OCI-LY7 (cell line): ENCODE data around the gene CRYZ. TPM values are rescaled to one million over a fixed set of nuclear protein-coding genes. Genes with fewer than 3 reads are reported as not detected.

Source experiments
- BruUV-seq: library from RNA; stranded (reverse); fragments of 400-500 nt; replicated peaks from 2 replicates; lab custom pipeline; 2021; lab: Mats Ljungman, UMichigan
- CTCF ChIA-PET: fragments of 300-600 bp; sonication (Branson Sonifier 250); formaldehyde crosslinking; loops from one replicate; lab custom pipeline; 2022; ENCODE audit warnings: antibody characterized with exemption; ENCODE audit not compliant: unreplicated experiment; lab: Charles Lee
- POLR2A ChIA-PET: fragments of 300-600 bp; sonication (Branson Sonifier 250); formaldehyde crosslinking; loops from one replicate; lab custom pipeline; 2022; ENCODE audit warnings: antibody characterized with exemption; lab: Charles Lee
- DNase-seq: peaks from one replicate; pipeline ENCODE4 v3.0.0-alpha.2; 2015; ENCODE audit warnings: low spot score
- H2AFZ ChIP-seq: fragments of 200-600 bp; sonication (generic), shearing (Covaris generic); 2 replicates; pipeline ENCODE4 v1.6.1; 2014; ENCODE audit warnings: mild to moderate bottlenecking, antibody characterized with exemption, low read length, moderate library complexity
- H3K27ac ChIP-seq: fragments of 200-600 bp; sonication (generic); 2 replicates; pipeline ENCODE4 v1.5.1; 2014; ENCODE audit warnings: mixed run types, low read depth, mild to moderate bottlenecking, moderate library complexity, low read length, inconsistent platforms; ENCODE audit not compliant: poor library complexity, severe bottlenecking
- H3K36me3 ChIP-seq: fragments of 200-600 bp; sonication (generic); 2 replicates; pipeline ENCODE4 v1.6.1; 2014; ENCODE audit warnings: mild to moderate bottlenecking, antibody characterized with exemption, low read length, moderate library complexity, mixed read lengths; ENCODE audit not compliant: insufficient read depth
- H3K4me1 ChIP-seq: fragments of 200-600 bp; sonication (generic); 2 replicates; pipeline ENCODE4 v1.5.1; 2014; ENCODE audit warnings: mild to moderate bottlenecking, low read length; ENCODE audit not compliant: insufficient read depth, poor library complexity, severe bottlenecking
- H3K4me2 ChIP-seq: fragments of 200-600 bp; sonication (generic); 2 replicates; pipeline ENCODE4 v1.6.1; 2014; ENCODE audit warnings: mild to moderate bottlenecking, low read length
- H3K4me3 ChIP-seq: fragments of 200-600 bp; sonication (generic); 2 replicates; pipeline ENCODE4 v1.5.1; 2014; ENCODE audit warnings: mild to moderate bottlenecking, low read depth, low read length; ENCODE audit not compliant: poor library complexity, severe bottlenecking
- H3K79me2 ChIP-seq: fragments of 200-600 bp; sonication (generic); 2 replicates; pipeline ENCODE4 v1.6.1; 2016; ENCODE audit warnings: low read depth, mild to moderate bottlenecking, low read length, moderate library complexity, mixed read lengths; ENCODE audit not compliant: insufficient read depth
- H3K9me2 ChIP-seq: fragments of 200-600 bp; sonication (generic); 2 replicates; pipeline ENCODE4 v1.6.1; 2016; ENCODE audit warnings: mild to moderate bottlenecking, low read length, mixed read lengths; ENCODE audit not compliant: insufficient read depth
- H3K9me3 ChIP-seq: fragments of 200-600 bp; sonication (generic); 2 replicates; pipeline ENCODE4 v1.6.1; 2014; ENCODE audit warnings: mild to moderate bottlenecking, mixed run types, low read length, mixed read lengths
- H4K20me1 ChIP-seq: fragments of 200-600 bp; sonication (generic); 2 replicates; pipeline ENCODE4 v1.6.1; 2014; ENCODE audit warnings: mild to moderate bottlenecking, antibody characterized with exemption, low read length, moderate library complexity, mixed read lengths; ENCODE audit not compliant: insufficient read depth
- CTCF ChIP-seq: fragments of 200-600 bp; sonication (generic); conservative IDR thresholded peaks from 2 replicates; pipeline ENCODE4 v1.5.1; 2014; ENCODE audit warnings: mild to moderate bottlenecking, antibody characterized with exemption, low read length, moderate library complexity, mixed read lengths
- EZH2phosphoT487 ChIP-seq: fragments of 200-600 bp; sonication (generic); IDR thresholded peaks from 2 replicates; pipeline ENCODE4 v1.6.1; 2018; ENCODE audit warnings: low read depth, borderline replicate concordance, mild to moderate bottlenecking, mixed run types, antibody characterized with exemption, low read length, moderate library complexity, mixed read lengths
- intact Hi-C: fragments of 100-400 bp; cut with micrococcal nuclease; formaldehyde crosslinking; loops from one replicate; pipeline ENCODE4 v1.10.0; 2022; ENCODE audit not compliant: unreplicated experiment
- total RNA-seq, 2 experiments: library from RNA; depleted of rRNA in 1 of 2; stranded (reverse); fragments of >200 nt in 1 of 2; shearing (Covaris generic) in 1 of 2; gene quantifications; 2 replicates each; pipeline ENCODE4 v1.2.3, GENCODE V29; 2014 to 2022

CRYZ gene
- total RNA-seq, 2 experiments from 2014 or later = 27.8 to 39.0 TPM

- Histone ChIP-seq H3K9me2 (no peaks in the 10 kb centered on the region), H4K20me1 (no peaks in the 10 kb centered on the region), H3K4me3 (no peak overlapping the region), H3K27ac (no peak overlapping the region), H3K36me3 (no peaks in the 10 kb centered on the region), H3K79me2 (no peaks in the 10 kb centered on the region), H3K4me1 (no peaks in the 10 kb centered on the region), H3K4me2 (no peak overlapping the region), H3K9me3 (no peaks in the 10 kb centered on the region), H2AFZ (no peak overlapping the region)
- intact Hi-C loops = no loop called here
- BruUV-seq = no TSS peak
- ChIA-PET POLR2A (interaction anchor here (0.8 kb wide), 1 partner anchor 29 kb away, joined by 3 read pairs; no protein-coding TSS in a partner anchor), CTCF (interaction anchor here (0.6 kb wide), 1 partner anchor 757 kb away, joined by 3 read pairs; no protein-coding TSS in a partner anchor)
- TF ChIP-seq EZH2phosphoT487 = no peak
- no peak for TF ChIP-seq CTCF
- no peak for DNase-seq
These were observed 51.0 kb downstream of the CRYZ start for GRCh38 chr1:74681851-74682250.

- no peak for TF ChIP-seq CTCF
- TF ChIP-seq EZH2phosphoT487 = no peak
- ChIA-PET CTCF (interaction anchor here (0.6 kb wide), 1 partner anchor 757 kb away, joined by 3 read pairs; no protein-coding TSS in a partner anchor), POLR2A (no interaction called here)
- H3K9me2 ChIP-seq = no peaks in the 10 kb centered on the region
- H3K36me3 ChIP-seq = no peaks in the 10 kb centered on the region
- no peaks in the 10 kb centered on the region for H3K79me2 ChIP-seq
- no peaks in the 10 kb centered on the region for H3K4me1 ChIP-seq
- H4K20me1 ChIP-seq = no peaks in the 10 kb centered on the region
- no peak overlapping the region for H2AFZ ChIP-seq
- no peak for DNase-seq
- intact Hi-C loops = no loop called here
- BruUV-seq = no TSS peak
- no peak overlapping the region for H3K4me3 ChIP-seq
- no peaks in the 10 kb centered on the region for H3K9me3 ChIP-seq
- H3K4me2 ChIP-seq = no peak overlapping the region
- no peak overlapping the region for H3K27ac ChIP-seq
These were observed 51.4 kb downstream of the CRYZ start for GRCh38 chr1:74681449-74681848.

GRCh38 chr1:74681001-74681400 lies 51.8 kb downstream of the CRYZ start:
- intact Hi-C loops = no loop called here
- Histone ChIP-seq H3K4me1 (no peaks in the 10 kb centered on the region), H3K4me2 (no peak overlapping the region), H3K27ac (no peak overlapping the region), H3K9me2 (no peaks in the 10 kb centered on the region), H2AFZ (no peak overlapping the region), H4K20me1 (no peaks in the 10 kb centered on the region), H3K4me3 (no peak overlapping the region), H3K36me3 (no peaks in the 10 kb centered on the region), H3K79me2 (no peaks in the 10 kb centered on the region), H3K9me3 (no peaks in the 10 kb centered on the region)
- TF ChIP-seq EZH2phosphoT487 (no peak), CTCF (no peak)
- no TSS peak for BruUV-seq
- ChIA-PET POLR2A (no interaction called here), CTCF (no interaction called here)
- no peak for DNase-seq
